ENCODE results near the gene DNAJB8. TPM values are rescaled to one million over a fixed set of nuclear protein-coding genes. Genes with fewer than 3 reads are reported as not detected.

Gene DNAJB8
- total RNA-seq, 4 donors from 2014 or later = not detected

DNA sequence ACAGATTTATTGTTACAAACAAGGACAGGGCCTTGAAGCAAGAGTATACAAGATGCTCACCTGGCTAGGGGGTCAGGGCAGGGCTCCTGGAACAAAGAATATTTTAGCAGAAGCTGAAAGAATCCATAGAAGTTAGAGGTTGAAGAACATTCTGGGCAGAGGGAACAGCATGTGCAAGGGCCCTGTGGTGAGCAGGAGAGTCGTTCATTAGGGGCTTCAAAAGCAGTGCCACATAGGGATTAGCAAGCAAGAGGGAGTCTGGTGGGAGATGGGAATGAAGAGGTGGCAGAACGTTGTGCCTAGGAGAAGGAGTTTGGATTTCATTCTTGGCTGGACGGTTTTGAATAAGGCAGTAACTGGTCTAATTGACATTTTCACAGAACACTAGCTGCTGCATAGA is 22.9 kb downstream of the DNAJB8 start:
- Histone ChIP-seq H3K27ac (no peak overlapping the region), H3K4me1 (no peaks in the 10 kb centered on the region), H3K9me3 (no peaks in the 10 kb centered on the region), H3K36me3 (no peaks in the 10 kb centered on the region), H3K4me3 (no peak overlapping the region), H3K27me3 (peaks cover 10% of the 10 kb centered on the region)
- TF ChIP-seq POLR2A (IDR thresholded peaks at IDR 0.05) (no peak), POLR2AphosphoS5 (IDR thresholded peaks at IDR 0.05) (no peak)
- WGBS = 68% methylated on average over 3 of the region's 3 CpGs
- no peak for DNase-seq (ENCODE audit: low spot score in 2 of 2)

DNA sequence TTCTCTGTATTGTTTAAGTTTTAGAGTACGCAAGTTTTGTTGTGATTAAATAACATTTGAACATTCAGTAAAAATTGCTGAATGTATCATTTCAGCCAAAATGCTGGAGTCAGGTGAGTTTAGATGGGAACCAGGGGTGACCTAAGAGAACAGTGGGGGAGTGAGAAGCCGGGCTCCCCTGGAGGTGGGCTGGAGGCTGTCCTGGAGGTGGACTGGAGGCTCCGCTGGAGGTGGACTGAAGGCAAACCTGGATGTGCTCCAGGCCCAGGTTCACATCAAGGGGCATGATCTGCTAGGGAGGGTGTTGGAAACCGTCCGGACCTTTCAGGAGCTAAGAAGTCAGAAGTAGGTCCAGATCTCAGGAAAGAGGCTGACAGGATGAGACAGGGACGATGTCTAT is 23.7 kb downstream of the DNAJB8 start:
- WGBS = 84% methylated on average over 6 of the region's 6 CpGs
- H3K9me3 ChIP-seq = no peaks in the 10 kb centered on the region
- peaks cover 11% of the 10 kb centered on the region for H3K27me3 ChIP-seq
- no peak overlapping the region for H3K4me3 ChIP-seq
- H3K36me3 ChIP-seq = no peaks in the 10 kb centered on the region
- TF ChIP-seq POLR2AphosphoS5 (IDR thresholded peaks at IDR 0.05) (no peak), EP300 (IDR thresholded peaks at IDR 0.05) (no peak)
- TF ChIP-seq, protein P1, sequence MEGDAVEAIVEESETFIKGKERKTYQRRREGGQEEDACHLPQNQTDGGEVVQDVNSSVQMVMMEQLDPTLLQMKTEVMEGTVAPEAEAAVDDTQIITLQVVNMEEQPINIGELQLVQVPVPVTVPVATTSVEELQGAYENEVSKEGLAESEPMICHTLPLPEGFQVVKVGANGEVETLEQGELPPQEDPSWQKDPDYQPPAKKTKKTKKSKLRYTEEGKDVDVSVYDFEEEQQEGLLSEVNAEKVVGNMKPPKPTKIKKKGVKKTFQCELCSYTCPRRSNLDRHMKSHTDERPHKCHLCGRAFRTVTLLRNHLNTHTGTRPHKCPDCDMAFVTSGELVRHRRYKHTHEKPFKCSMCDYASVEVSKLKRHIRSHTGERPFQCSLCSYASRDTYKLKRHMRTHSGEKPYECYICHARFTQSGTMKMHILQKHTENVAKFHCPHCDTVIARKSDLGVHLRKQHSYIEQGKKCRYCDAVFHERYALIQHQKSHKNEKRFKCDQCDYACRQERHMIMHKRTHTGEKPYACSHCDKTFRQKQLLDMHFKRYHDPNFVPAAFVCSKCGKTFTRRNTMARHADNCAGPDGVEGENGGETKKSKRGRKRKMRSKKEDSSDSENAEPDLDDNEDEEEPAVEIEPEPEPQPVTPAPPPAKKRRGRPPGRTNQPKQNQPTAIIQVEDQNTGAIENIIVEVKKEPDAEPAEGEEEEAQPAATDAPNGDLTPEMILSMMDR (IDR thresholded peaks at IDR 0.05) = no peak
- no peak for DNase-seq (ENCODE audit: low spot score in 2 of 2)
- H3K27ac ChIP-seq = no peak overlapping the region
- no peaks in the 10 kb centered on the region for H3K4me1 ChIP-seq

DNA sequence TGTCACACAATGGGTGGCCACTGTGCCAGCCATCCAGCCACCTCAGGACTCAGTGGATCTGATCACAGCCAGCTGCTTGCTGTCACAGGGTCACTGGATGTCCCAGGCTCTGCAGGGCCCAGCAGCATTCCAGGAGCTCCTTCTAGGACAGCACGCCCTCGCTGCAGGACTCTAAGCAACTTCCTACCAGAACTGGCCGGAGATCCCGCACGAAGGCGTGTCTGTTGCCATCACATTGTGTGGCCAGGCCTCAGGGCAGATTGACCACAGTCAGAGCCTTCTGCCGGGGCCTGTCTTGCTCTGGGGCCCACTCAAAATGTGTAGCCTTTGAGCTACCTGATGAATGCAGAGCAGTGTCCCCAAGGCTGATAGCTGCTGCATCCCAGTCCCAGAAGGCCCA is 24.6 kb downstream of the DNAJB8 start:
- WGBS = 80% methylated on average over 7 of the region's 7 CpGs
- Histone ChIP-seq H3K36me3 (no peaks in the 10 kb centered on the region), H3K27me3 (peaks cover 11% of the 10 kb centered on the region), H3K4me1 (no peaks in the 10 kb centered on the region), H3K27ac (no peak overlapping the region), H3K9me3 (no peaks in the 10 kb centered on the region), H3K4me3 (no peak overlapping the region)
- no peak for DNase-seq (ENCODE audit: low spot score in 2 of 2)
- no peak for TF ChIP-seq POLR2A (IDR thresholded peaks at IDR 0.05)

DNA sequence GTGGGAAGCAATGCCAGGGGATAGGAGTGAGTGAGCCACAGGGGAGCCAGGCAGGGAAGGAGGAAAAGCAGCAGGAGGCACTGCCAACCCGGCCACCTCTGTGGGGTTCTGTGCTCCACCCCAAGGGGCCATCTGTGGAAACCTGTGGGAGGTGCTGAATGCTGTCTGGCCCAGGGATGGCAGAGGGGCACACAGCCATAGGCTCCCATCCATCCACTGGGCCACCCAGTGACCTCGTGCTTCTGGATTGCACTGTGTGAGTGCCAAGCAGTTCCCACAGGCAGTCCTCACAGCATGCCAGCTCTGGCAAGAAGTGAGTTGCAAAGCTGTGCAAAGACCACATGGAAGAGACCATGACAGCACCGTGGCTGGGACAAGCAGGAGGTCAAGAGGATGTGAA is 27.5 kb downstream of the DNAJB8 start:
- no peak overlapping the region for H3K4me3 ChIP-seq
- H3K4me1 ChIP-seq = no peaks in the 10 kb centered on the region
- H3K27ac ChIP-seq = no peak overlapping the region
- TF ChIP-seq, protein P1 (IDR thresholded peaks at IDR 0.05) = no peak
- TF ChIP-seq EP300 (IDR thresholded peaks at IDR 0.05) (no peak), POLR2AphosphoS5 (IDR thresholded peaks at IDR 0.05) (no peak), POLR2A (IDR thresholded peaks at IDR 0.05) (no peak)
- peaks cover 21% of the 10 kb centered on the region for H3K27me3 ChIP-seq
- H3K36me3 ChIP-seq = no peaks in the 10 kb centered on the region
- DNase-seq (ENCODE audit: low spot score in 2 of 2) = no peak
- 45% methylated on average over 1 of the region's 3 CpGs for WGBS
- H3K9me3 ChIP-seq = no peaks in the 10 kb centered on the region

DNA sequence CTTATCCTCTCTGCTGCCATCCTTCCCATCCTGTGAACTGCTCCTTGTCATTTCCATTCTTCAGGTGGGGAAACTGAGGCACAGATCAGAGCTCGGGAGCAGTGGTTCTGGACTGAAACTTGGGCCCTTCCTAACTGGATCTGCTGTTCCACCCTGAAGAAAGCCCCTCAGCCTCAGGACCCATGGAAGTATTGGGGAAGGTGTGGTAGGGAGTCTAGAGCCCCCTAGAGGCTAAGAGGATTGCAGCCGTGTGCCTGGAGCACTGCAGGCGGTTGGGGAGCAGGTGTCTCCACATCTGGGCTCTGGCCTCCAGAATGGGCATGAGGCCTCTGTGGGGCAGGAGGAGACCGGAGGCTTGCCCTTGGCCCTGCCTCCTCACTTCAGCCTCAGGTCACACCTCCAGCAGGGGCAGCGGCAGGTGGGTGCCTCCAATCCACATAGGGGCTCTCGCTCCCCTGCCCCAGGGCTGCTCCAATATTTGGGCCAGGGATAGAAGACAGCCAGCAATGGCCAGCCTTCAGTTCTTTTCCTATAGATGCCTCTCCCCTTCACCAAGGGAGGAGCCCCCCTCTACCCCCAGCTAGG is 28.1 kb downstream of the DNAJB8 start:
- Histone ChIP-seq H3K9me3 (no peaks in the 10 kb centered on the region), H3K27ac (no peak overlapping the region), H3K36me3 (no peaks in the 10 kb centered on the region), H3K27me3 (peaks cover 23% of the 10 kb centered on the region), H3K4me1 (no peaks in the 10 kb centered on the region), H3K4me3 (no peak overlapping the region)
- 63% methylated on average over 3 of the region's 6 CpGs for WGBS
- no peak for DNase-seq (ENCODE audit: low spot score in 2 of 2)
- TF ChIP-seq POLR2AphosphoS5 (IDR thresholded peaks at IDR 0.05) = no peak
- no peak for TF ChIP-seq POLR2A (IDR thresholded peaks at IDR 0.05)
- TF ChIP-seq, protein P1 (IDR thresholded peaks at IDR 0.05) = no peak
- no peak for TF ChIP-seq EP300 (IDR thresholded peaks at IDR 0.05)

DNA sequence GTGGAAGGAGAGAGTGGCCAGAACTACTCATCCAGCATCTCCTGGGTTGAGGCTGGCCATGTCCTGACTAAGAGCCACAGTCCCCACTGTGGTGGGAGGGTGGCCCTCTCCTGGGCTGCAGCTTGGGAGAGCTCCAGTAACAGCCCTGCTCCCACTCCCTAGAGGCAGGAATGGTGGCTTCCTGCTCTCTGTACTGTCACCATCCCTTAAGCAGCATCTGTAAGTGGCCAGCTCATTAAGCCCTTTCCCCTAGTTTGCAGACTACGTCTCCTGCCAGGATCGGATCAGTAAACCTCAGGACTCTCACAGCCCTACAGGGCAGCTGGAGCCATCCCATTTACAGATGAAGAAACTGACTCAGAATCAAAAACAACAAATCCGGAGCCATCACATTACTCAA is 30.5 kb downstream of the DNAJB8 start:
- Histone ChIP-seq H3K4me3 (no peak overlapping the region), H3K9me3 (no peaks in the 10 kb centered on the region), H3K27me3 (peaks cover 46% of the 10 kb centered on the region), H3K27ac (no peak overlapping the region), H3K36me3 (no peaks in the 10 kb centered on the region), H3K4me1 (peaks cover 11% of the 10 kb centered on the region)
- DNase-seq (ENCODE audit: low spot score in 2 of 2) = no peak
- TF ChIP-seq POLR2A (IDR thresholded peaks at IDR 0.05) = no peak
- WGBS = 91% methylated on average over 3 of the region's 3 CpGs

DNA sequence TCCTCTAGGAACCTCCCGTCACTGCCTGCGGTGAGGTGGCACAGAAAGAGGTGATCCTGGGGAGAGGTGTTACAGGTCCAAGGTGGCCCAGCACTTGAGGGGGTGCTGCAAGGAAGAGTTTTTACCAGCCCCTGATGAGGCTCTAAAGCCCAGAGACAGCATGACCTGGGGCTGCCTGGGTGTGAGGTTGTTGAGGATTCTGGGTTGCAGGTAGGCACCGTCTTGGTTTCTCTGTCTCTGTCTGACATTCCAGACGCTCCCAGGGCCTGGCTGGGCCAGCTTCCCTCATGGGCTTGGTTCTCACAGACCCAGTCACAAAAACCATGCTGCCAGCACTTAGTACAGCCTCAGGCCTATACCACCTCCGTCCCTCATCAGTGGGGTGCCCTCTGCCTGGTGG is 31.1 kb downstream of the DNAJB8 start:
- Histone ChIP-seq H3K27ac (no peak overlapping the region), H3K9me3 (no peaks in the 10 kb centered on the region), H3K27me3 (peaks cover 53% of the 10 kb centered on the region), H3K36me3 (no peaks in the 10 kb centered on the region), H3K4me1 (peaks cover 11% of the 10 kb centered on the region), H3K4me3 (no peak overlapping the region)
- TF ChIP-seq, protein P1 (IDR thresholded peaks at IDR 0.05) = no peak
- TF ChIP-seq EP300 (IDR thresholded peaks at IDR 0.05) (no peak), POLR2AphosphoS5 (IDR thresholded peaks at IDR 0.05) (no peak), POLR2A (IDR thresholded peaks at IDR 0.05) (no peak)
- DNase-seq (ENCODE audit: low spot score in 2 of 2) = no peak
- WGBS = 77% methylated on average over 4 of the region's 5 CpGs
